Fibroblast of the aortic adventitia (primary cell): ENCODE results near the gene PTTG1IP. TPM values are rescaled to one million over a fixed set of nuclear protein-coding genes. Genes with fewer than 3 reads are reported as not detected.

Experiments
- DNase-seq: peaks from one replicate; pipeline ENCODE4 v3.0.0-alpha.2; 2010; ENCODE audit warnings: low read depth
- H3K4me3 ChIP-seq: 2 replicates; pipeline ENCODE4 v1.5.1; 2011; ENCODE audit warnings: low read depth, mild to moderate bottlenecking, control low read depth, low read length, moderate library complexity
- CTCF ChIP-seq: IDR thresholded peaks from 2 replicates; pipeline ENCODE4 v1.5.1; 2011; ENCODE audit warnings: mild to moderate bottlenecking, low read length, control low read depth, inconsistent platforms; ENCODE audit not compliant: insufficient read depth
- total RNA-seq: library from RNA; depleted of rRNA; stranded (reverse); fragments of >200 nt; gene quantifications from 2 replicates; pipeline ENCODE4 v1.2.3, GENCODE V29; 2012; ENCODE audit warnings: low replicate concordance

Gene PTTG1IP
- total RNA-seq, 1 donor: 226 TPM

- no peak for TF ChIP-seq CTCF
- no peak for DNase-seq
- no peak overlapping the region for H3K4me3 ChIP-seq
These were observed 68.7 kb downstream of the PTTG1IP start for GRCh38 chr21:44804762-44805161.

- no peak for DNase-seq
- TF ChIP-seq CTCF: no peak
- H3K4me3 ChIP-seq: no peak overlapping the region
These were observed 69.8 kb downstream of the PTTG1IP start for GRCh38 chr21:44803651-44804050.

- peak overlapping the region; percentile 86 for H3K4me3 ChIP-seq
- no peak for DNase-seq
- no peak for TF ChIP-seq CTCF
These were observed 70.9 kb downstream of the PTTG1IP start for GRCh38 chr21:44802396-44803153.

GRCh38 chr21:44801468-44802395, 71.8 kb downstream of the PTTG1IP start, which contains the start of gene UBE2G2:
Gene UBE2G2 (minus strand): TSS chr21:44801820. CDS start chr21:44801748, 72 bp downstream.
- peak within 1 kb of the TSS; percentile 86 for H3K4me3 ChIP-seq
- DNase-seq: peak; percentile 68
- TF ChIP-seq CTCF: no peak

- peak overlapping the region; percentile 86 for H3K4me3 ChIP-seq
- TF ChIP-seq CTCF: no peak
- peak; percentile 47 for DNase-seq
These were observed 72.5 kb downstream of the PTTG1IP start for GRCh38 chr21:44800971-44801467.

- H3K4me3 ChIP-seq: peak overlapping the region; percentile 86
- DNase-seq: peak; percentile 65
- peak; percentile 56 for TF ChIP-seq CTCF
These were observed 73.4 kb downstream of the PTTG1IP start for GRCh38 chr21:44800103-44800502.
